ENCODE measurements around the gene MTA1. TPM values are rescaled to one million over a fixed set of nuclear protein-coding genes. Genes with fewer than 3 reads are reported as not detected.

The MTA1 gene
- total and polyA plus RNA-seq, 2 of the 8 experiments (the other 6 are each of a cell fraction or from before 2014, with no cell fraction given), result 73.9 to 221 TPM

GRCh38 chr14:105480199-105480746 lies 60.6 kb downstream of the MTA1 start (continued):
- no peak for TF ChIP-seq CEBPB (IDR thresholded peaks at IDR 0.05; ENCODE audit: low read depth, low read length)

All from H1 (cell line).